Effector memory CD4-positive, alpha-beta T cell (primary cell): Measurements from ENCODE around the gene CYSRT1.
"Not testable (repeated sequence)": the region's sequence is repeated elsewhere in the genome, so short reads cannot be mapped to it uniquely, and the experiment has no call there.

Source experiments
- DNase-seq, 3 donors: peaks; one replicate each; pipeline ENCODE4 v3.0.0-alpha.2; 2020
- H3K27ac ChIP-seq: 2 replicates; pipeline ENCODE4 v1.7.0; 2013; ENCODE audit warnings: mild to moderate bottlenecking, low read length, moderate library complexity; ENCODE audit not compliant: insufficient read depth, poor library complexity, severe bottlenecking
- H3K27me3 ChIP-seq: replicated peaks from 2 replicates; pipeline ENCODE4 v1.7.0; 2013; ENCODE audit warnings: mild to moderate bottlenecking, low read length; ENCODE audit not compliant: insufficient read depth, control insufficient read depth, poor library complexity, severe bottlenecking
- H3K36me3 ChIP-seq: 2 replicates; pipeline ENCODE4 v1.7.0; 2013; ENCODE audit warnings: mild to moderate bottlenecking, low read length, moderate library complexity; ENCODE audit not compliant: control insufficient read depth, insufficient read depth
- H3K4me1 ChIP-seq: 2 replicates; pipeline ENCODE4 v1.7.0; 2013; ENCODE audit warnings: low read length, mild to moderate bottlenecking; ENCODE audit not compliant: control insufficient read depth, insufficient read depth, poor library complexity, severe bottlenecking
- H3K4me3 ChIP-seq: 2 replicates; pipeline ENCODE4 v1.7.0; 2013; ENCODE audit warnings: low read length, low read depth, mild to moderate bottlenecking; ENCODE audit not compliant: insufficient read depth, poor library complexity, severe bottlenecking
- H3K9me3 ChIP-seq: 2 replicates; pipeline ENCODE4 v1.7.0; 2013; ENCODE audit warnings: mild to moderate bottlenecking, low read length, moderate library complexity; ENCODE audit not compliant: control insufficient read depth

CYSRT1 gene

GRCh38 chr9:137254624-137255447 is 29.9 kb downstream of the CYSRT1 start, which contains the start of gene NELFB:
TSS of gene NELFB (plus strand) at chr9:137255327.
- H3K27ac ChIP-seq = peak within 1 kb of the TSS; percentile 69
- H3K4me1 ChIP-seq = peaks cover 21% of the 10 kb centered on the region
- H3K4me3 ChIP-seq = peak within 1 kb of the TSS; percentile 85
- peak; percentile 90 to 94 (median 93) for DNase-seq
- H3K9me3 ChIP-seq = no peaks in the 10 kb centered on the region
- H3K27me3 ChIP-seq = no peaks in the 10 kb centered on the region
- H3K36me3 ChIP-seq = peaks cover 12% of the 10 kb centered on the region

GRCh38 chr9:137255448-137256114 is 30.6 kb downstream of the CYSRT1 start:
- Histone ChIP-seq H3K4me3 (peak overlapping the region; percentile 80), H3K36me3 (peaks cover 12% of the 10 kb centered on the region), H3K27me3 (no peaks in the 10 kb centered on the region), H3K4me1 (peaks cover 21% of the 10 kb centered on the region), H3K9me3 (no peaks in the 10 kb centered on the region), H3K27ac (peak overlapping the region; percentile 69)
- DNase-seq = no peak

GRCh38 chr9:137256362-137256761 is 31.4 kb downstream of the CYSRT1 start:
- Histone ChIP-seq H3K36me3 (peaks cover 12% of the 10 kb centered on the region), H3K4me3 (peak overlapping the region; percentile 80), H3K4me1 (peaks cover 21% of the 10 kb centered on the region)

GRCh38 chr9:137256856-137257255 is 31.9 kb downstream of the CYSRT1 start:
- Histone ChIP-seq H3K4me1 (peaks cover 21% of the 10 kb centered on the region), H3K9me3 (no peaks in the 10 kb centered on the region), H3K27me3 (no peaks in the 10 kb centered on the region), H3K27ac (no peak overlapping the region), H3K36me3 (peaks cover 12% of the 10 kb centered on the region), H3K4me3 (no peak overlapping the region)
- no peak for DNase-seq

More at GRCh38 chr9:137256362-137256761, 31.4 kb downstream of the CYSRT1 start:
- DNase-seq = no peak
- H3K9me3 ChIP-seq = no peaks in the 10 kb centered on the region
- H3K27ac ChIP-seq = no peak overlapping the region
- no peaks in the 10 kb centered on the region for H3K27me3 ChIP-seq

- H3K9me3 ChIP-seq, H3K27me3 ChIP-seq, H3K27ac ChIP-seq, H3K4me3 ChIP-seq, DNase-seq, H3K4me1 ChIP-seq: not testable (repeated sequence)
- peaks cover 41% of the 10 kb centered on the region for H3K36me3 ChIP-seq
Measured at GRCh38 chr9:137262173-137262908, 37.4 kb downstream of the CYSRT1 start.

- H3K27ac ChIP-seq = no peak overlapping the region
- no peak for DNase-seq
- no peaks in the 10 kb centered on the region for H3K4me1 ChIP-seq
- H3K9me3 ChIP-seq = no peaks in the 10 kb centered on the region
- peaks cover 44% of the 10 kb centered on the region for H3K36me3 ChIP-seq
- no peaks in the 10 kb centered on the region for H3K27me3 ChIP-seq
- no peak overlapping the region for H3K4me3 ChIP-seq
Measured at GRCh38 chr9:137262909-137263285, 37.9 kb downstream of the CYSRT1 start.

GRCh38 chr9:137263506-137263905 is 38.5 kb downstream of the CYSRT1 start:
- Histone ChIP-seq H3K27ac (no peak overlapping the region), H3K4me3 (no peak overlapping the region), H3K36me3 (peaks cover 44% of the 10 kb centered on the region), H3K9me3 (no peaks in the 10 kb centered on the region), H3K27me3 (no peaks in the 10 kb centered on the region), H3K4me1 (no peaks in the 10 kb centered on the region)
- no peak for DNase-seq

GRCh38 chr9:137264067-137264466 is 39.1 kb downstream of the CYSRT1 start:
- Histone ChIP-seq H3K4me3 (no peak overlapping the region), H3K9me3 (no peaks in the 10 kb centered on the region), H3K4me1 (no peaks in the 10 kb centered on the region), H3K27me3 (no peaks in the 10 kb centered on the region), H3K27ac (no peak overlapping the region), H3K36me3 (peaks cover 43% of the 10 kb centered on the region)
- DNase-seq = no peak

GRCh38 chr9:137265496-137266161 is 40.7 kb downstream of the CYSRT1 start:
- Histone ChIP-seq H3K27me3 (no peaks in the 10 kb centered on the region), H3K9me3 (no peaks in the 10 kb centered on the region), H3K36me3 (peaks cover 49% of the 10 kb centered on the region), H3K4me1 (no peaks in the 10 kb centered on the region), H3K27ac (no peak overlapping the region), H3K4me3 (no peak overlapping the region)
- no peak for DNase-seq
